ENCODE results near the gene CCL26.
"Not testable (repeated sequence)": the region's sequence is repeated elsewhere in the genome, so short reads cannot be mapped to it uniquely, and the experiment has no call there.

Gene CCL26

DNA sequence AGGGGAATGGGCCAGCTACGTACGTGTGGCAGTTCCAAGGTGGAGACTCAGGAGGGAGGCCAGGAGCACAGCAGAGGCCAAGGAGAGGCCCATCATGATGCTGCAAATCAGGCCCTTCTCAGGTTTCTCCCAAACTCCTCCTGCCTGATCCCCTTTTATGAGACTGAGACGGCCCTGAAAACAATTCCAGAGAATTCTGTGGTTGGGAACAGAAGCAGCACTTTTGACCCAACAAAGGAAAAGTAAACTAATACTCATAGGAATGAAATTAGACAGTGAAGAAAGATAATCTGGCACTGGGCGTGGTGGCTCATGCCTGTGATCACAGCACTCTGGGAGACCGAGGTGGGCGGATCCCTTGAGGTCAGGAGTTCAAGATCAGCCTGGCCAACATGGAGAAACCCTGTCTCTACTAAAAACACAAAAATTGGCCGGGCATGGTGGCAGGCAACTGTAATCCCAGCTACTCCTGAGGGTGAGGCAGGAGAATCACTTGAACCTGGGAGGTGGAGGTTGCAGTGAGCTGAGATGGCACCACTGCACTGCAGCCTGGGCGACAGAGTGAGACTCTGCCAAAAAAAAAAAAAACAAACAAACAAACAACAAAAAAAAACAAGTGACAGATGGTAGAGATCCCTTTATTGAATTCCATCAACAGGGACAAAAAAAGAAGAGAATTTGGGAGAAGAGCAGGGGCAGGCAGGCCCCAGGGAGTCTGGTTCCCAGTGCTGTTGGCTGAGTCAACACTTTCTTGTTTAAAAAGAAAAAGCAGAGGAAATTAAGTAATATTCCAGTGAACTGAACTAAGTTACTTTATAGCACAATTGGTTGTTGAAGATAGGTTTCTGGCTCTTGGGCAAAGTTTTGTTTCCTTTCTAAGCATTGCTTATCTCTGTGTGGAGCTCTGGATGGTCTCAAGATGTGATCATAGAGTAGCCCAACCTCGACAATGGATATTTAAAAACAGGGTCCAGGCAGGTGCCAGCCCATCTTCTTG, at the start of gene CCL26:
TSS of gene CCL26 (minus strand) at position 131 of the 997 bp plus-strand sequence. CDS start at position 96, 35 bp downstream.
- DNase-seq, result no peak

DNA sequence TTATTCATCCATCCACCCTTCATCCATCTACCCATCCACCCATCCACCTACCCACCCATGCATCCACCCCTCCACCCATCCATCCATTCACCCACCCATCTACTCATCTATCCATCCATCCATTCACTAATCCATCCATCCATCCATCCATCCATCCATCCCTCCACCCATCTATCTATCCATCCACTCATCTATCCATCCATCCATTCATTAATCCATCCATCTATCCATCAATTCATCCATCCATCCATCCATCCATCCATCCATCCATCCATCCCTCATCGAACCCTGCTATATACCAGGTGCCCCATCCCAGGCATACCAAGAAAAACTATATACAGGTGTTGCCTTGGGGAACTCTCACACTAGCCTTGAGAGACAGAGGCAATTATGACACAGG, 48.7 kb upstream of the CCL26 start:
- no peak for DNase-seq

GRCh38 chr7:75819711-75820110, 47.7 kb upstream of the CCL26 start:
- DNase-seq, result no peak

GRCh38 chr7:75818472-75818871, 46.5 kb upstream of the CCL26 start:
- DNase-seq, result no peak

DNA sequence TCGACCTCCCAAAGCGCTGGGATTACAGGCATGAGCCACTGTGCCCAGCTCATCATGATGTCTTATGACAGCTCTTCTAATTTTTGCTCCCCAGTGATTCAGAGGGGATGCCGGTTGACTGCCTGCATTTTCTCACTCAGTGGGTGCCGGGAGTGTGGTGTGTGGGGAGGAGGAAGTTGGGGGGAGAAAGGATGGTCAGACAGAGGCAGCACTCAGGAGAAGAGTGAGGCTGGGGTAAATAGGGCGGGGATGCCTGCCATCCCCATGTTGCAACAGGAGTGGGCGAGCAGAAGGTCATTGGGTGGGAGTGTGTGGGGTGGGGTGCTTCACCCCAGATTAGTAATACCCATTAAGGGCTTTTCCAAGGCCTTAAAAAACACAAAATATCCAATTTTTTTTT, 45.1 kb upstream of the CCL26 start:
- DNase-seq, result no peak

GRCh38 chr7:75815418-75816064, 43.5 kb upstream of the CCL26 start:
- DNase-seq, result no peak

DNA sequence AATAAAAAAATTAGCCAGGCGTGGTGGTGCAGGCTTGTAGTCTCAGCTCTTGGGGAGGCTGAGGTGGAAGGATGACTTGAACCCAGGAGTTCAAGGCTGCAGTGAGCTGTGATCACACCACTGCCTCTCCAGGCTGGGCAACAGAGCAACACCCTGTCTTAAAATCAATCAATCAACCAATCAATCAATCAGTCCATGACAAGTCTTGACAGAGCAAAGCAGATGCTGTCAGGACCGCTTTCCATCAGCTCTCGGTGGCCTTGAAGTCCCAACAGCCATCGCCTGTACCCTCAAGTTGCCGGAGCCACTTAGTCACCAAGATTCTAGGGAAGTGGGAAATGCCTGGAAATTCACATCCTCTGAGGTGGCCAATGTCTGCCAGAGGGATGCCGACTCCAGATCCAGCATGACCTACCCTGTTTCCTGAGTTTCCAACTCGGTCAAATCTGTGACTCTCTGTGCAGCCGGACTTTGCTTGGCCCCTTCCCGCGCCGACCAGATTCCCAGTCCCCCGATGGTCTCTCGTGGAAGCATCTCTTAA, 42.5 kb upstream of the CCL26 start:
- no peak for DNase-seq

GRCh38 chr7:75813781-75814236, 41.8 kb upstream of the CCL26 start, which contains the start of gene CCL24:
Gene CCL24, minus strand, starts transcription at chr7:75813806. Its CDS starts 91 bp downstream, at chr7:75813715.
- DNase-seq, result no peak

- no peak for DNase-seq
These were observed 41.1 kb upstream of the CCL26 start for GRCh38 chr7:75813084-75813483.

DNA sequence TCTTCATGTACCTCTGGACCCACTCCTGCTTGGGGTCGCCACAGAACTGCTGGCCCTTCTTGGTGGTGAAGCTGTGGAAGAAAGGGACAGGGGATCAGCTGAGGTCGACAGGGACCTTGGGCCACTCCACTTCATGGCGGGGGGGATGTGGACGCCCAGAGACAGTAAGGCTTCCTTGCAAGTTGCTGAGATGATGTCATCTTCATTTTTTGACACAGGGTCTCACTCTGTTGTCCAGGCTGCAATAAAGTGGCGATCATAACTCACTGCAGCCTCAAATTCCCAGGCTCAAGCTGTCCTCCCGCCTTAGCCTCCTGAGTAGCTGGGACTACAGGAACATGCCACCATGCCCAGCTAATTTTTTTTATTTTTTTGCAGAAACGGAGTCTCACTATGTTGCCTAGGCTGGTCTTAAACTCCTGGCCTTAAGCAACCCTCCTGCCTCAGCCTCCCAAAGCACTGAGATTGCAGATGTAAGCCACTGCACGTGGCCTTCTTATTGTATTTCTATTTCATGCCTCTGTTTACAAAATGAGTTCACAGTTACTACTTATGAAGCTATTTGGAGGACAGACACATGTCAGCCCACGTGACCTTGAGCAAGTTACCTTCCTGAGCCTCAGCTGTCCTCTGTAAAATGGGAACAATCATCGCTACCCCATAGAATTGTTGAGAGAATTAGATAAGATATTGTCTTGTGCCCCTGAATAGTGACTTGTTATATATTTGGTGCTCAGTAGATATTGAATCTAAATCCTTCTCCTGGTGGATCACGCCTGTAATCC, 40.1 kb upstream of the CCL26 start:
- no peak for DNase-seq

- DNase-seq, result no peak
These were observed 37.4 kb upstream of the CCL26 start for GRCh38 chr7:75809396-75809795.

DNA sequence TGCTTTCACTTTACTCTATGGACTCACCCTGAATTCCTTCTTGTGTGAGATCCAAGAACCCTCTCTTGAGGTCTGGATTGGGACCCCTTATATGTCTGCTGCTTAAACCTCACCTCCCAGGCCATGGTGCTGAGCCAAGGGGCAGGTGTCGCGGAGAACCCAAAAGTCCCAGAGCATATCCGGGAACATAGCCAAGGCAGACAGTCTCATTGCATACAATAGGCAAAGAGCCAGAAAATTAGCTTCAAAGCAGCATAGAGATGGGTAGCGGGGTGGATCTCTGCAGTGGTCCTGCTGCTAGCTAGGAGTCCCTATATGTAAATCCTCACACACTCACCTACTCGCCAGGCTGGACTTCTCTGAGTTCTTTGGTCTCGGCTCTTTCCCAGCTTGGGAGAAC, 36.1 kb upstream of the CCL26 start:
- no peak for DNase-seq

GRCh38 chr7:75807452-75807851, 35.4 kb upstream of the CCL26 start:
- DNase-seq, result no peak

GRCh38 chr7:75806560-75807307, 34.7 kb upstream of the CCL26 start:
- DNase-seq, result no peak

GRCh38 chr7:75804705-75805104, 32.7 kb upstream of the CCL26 start:
- no peak for DNase-seq

DNA sequence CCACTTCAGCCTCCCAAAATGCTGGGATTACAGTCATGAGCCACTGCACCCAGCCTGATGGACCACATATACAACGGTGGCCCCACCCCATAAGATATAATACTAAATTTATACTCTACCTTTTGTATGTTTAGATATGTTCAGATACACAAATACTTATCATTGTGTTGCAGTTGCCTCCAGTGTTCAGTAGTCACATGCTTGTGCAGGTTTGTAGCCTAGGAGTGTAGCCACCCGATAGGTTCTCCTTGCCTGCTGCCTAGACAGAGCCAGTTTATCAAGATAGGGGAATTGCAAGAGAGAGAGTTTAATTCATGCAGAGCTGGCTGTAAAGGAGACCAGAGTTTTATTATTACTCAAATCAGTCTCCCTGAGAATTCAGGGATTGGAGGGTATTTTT, 32.0 kb upstream of the CCL26 start:
- no peak for DNase-seq

DNA sequence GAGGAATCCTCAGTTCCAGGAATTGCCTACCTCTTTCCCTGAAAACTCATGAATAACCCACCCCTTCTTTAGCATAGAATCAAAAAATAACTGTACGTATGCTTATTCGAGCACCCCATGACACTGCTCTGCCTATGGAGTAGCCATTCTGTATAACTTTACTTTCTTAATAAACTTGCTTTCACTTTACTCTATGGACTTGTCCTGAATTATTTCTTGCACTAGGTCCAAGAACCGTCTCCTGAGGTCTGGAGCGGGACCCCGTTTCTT, 30.5 kb upstream of the CCL26 start:
- no peak for DNase-seq

GRCh38 chr7:75798770-75799169, 26.8 kb upstream of the CCL26 start:
- no peak for DNase-seq

DNA sequence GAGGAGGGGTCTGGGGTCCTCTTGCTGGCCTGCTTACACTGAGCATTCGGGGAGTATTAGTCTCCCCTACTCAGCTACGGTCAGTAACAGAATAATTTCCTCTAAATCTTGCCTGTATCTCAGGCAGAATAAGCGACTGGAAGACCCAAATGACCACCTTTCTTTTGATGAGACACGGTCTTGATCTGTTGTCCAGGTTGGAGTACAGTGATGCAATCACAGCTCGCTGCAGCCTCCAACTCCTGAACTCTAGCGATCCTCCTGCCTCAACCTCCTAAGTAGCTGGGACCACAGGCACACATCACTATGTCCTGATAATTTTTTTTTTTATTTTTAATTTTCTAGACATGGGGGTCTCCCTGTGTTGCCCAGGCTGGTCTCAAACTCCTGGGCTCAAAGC, 24.4 kb upstream of the CCL26 start:
- DNase-seq, result no peak

- no peak for DNase-seq
These were observed 23.8 kb upstream of the CCL26 start for GRCh38 chr7:75795831-75796285.

- no peak for DNase-seq
These were observed 21.7 kb upstream of the CCL26 start for GRCh38 chr7:75793676-75794075.

DNA sequence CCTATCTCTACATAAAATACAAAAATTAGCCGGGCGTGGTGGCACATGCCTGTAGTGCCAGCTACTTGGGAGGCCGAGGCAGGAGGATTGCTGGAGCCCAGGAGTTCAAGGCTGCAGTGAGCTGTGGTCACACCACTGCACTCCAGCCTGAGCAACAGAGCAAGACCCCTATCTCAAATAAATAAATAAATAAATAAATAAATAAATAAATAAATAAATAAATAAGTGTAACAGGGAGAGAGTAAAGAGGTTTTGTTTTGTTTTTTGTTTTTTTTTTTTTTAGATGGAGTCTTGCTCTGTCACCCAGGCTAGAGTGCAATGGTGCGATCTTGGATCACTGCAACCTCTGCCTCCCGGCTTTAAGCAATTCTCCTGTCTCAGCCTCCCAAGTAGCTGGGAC, 20.6 kb upstream of the CCL26 start:
- not testable (repeated sequence) for DNase-seq

Measured in NCI-H1436 treated with DMSO at 0.1 percent for 48 hours (cell line).